ENCODE results near the gene CD59.

- no peak for TF ChIP-seq POLR2AphosphoS5 (IDR thresholded peaks at IDR 0.05; ENCODE audit: low read length)
- TF ChIP-seq JUNB (IDR thresholded peaks at IDR 0.05): no peak
- no peak for TF ChIP-seq POLR2A (IDR thresholded peaks at IDR 0.05; ENCODE audit: low read depth, low read length)
- TF ChIP-seq HDAC2 (IDR thresholded peaks at IDR 0.05): no peak
- TF ChIP-seq SPI1 (IDR thresholded peaks at IDR 0.05; ENCODE audit: borderline replicate concordance, insufficient read depth, low read depth, low read length): no peak
- no peak for TF ChIP-seq RB1 (IDR thresholded peaks at IDR 0.05; ENCODE audit: borderline replicate concordance)
- peak in 2 of 3 experiments; percentile 3 to 31; a peak in 2 of 6 replicates for TF ChIP-seq CTCF (IDR thresholded peaks at IDR 0.05 in 2 of 3, conservative IDR thresholded peaks at IDR 0.05 in 1 of 3; ENCODE audit: control insufficient read depth in 2 of 3, extremely low read depth in 1 of 3, insufficient read depth in 1 of 3, low read depth in 3 of 3, low read length in 3 of 3)
- TF ChIP-seq RFX5 (IDR thresholded peaks at IDR 0.05; ENCODE audit: low read depth, low read length): no peak
- no peak for TF ChIP-seq RELA (IDR thresholded peaks at IDR 0.05; ENCODE audit: borderline replicate concordance, partially characterized antibody)
- no peak for TF ChIP-seq BRCA1 (IDR thresholded peaks at IDR 0.05; ENCODE audit: low read depth, low read length)
These were observed 37.3 kb upstream of the CD59 start for GRCh38 chr11:33773404-33773986.
